Osteoblast (primary cell): Measurements from ENCODE around the gene PALLD. TPM values are rescaled to one million over a fixed set of nuclear protein-coding genes. Genes with fewer than 3 reads are reported as not detected.
A peak's percentile ranks its signal among the peaks of the same experiment; 100 is the strongest.

Experiments
- DNase-seq: peaks from one replicate; pipeline ENCODE4 v3.0.0; 2011; ENCODE audit warnings: low spot score, mixed read lengths; ENCODE audit not compliant: insufficient read length; ENCODE audit errors: missing footprints
- H2AFZ ChIP-seq: 2 replicates; pipeline ENCODE4 v1.6.0; 2011; ENCODE audit warnings: mild to moderate bottlenecking, low read length
- H3K27ac ChIP-seq: 2 replicates; pipeline ENCODE4 v1.5.1; 2011; ENCODE audit warnings: mild to moderate bottlenecking, low read depth, low read length, moderate library complexity
- H3K27me3 ChIP-seq: 2 replicates; pipeline ENCODE4 v1.6.0; 2012; ENCODE audit warnings: mild to moderate bottlenecking, control low read depth, inconsistent platforms, low read length, moderate library complexity; ENCODE audit not compliant: insufficient read depth
- H3K36me3 ChIP-seq: 2 replicates; pipeline ENCODE4 v1.5.1; 2011; ENCODE audit warnings: mild to moderate bottlenecking, low read length, control low read depth, moderate library complexity; ENCODE audit not compliant: insufficient read depth
- H3K4me1 ChIP-seq: 2 replicates; pipeline ENCODE4 v1.5.1; 2011; ENCODE audit warnings: mild to moderate bottlenecking, low read length, control low read depth, moderate library complexity; ENCODE audit not compliant: insufficient read depth
- H3K4me2 ChIP-seq: 2 replicates; pipeline ENCODE4 v1.6.0; 2011; ENCODE audit warnings: mild to moderate bottlenecking, low read length; ENCODE audit not compliant: insufficient read depth
- H3K4me3 ChIP-seq: fragments of 200-600 bp; sonication (generic); 3 replicates; pipeline ENCODE4 v1.5.1; 2012; ENCODE audit warnings: mild to moderate bottlenecking, low read length, inconsistent platforms; ENCODE audit not compliant: insufficient read depth
- H3K79me2 ChIP-seq: 2 replicates; pipeline ENCODE4 v1.6.0; 2012; ENCODE audit warnings: mild to moderate bottlenecking, low read length, control low read depth, inconsistent platforms; ENCODE audit not compliant: insufficient read depth
- H3K9me3 ChIP-seq: 2 replicates; pipeline ENCODE4 v1.5.1; 2011; ENCODE audit warnings: low read depth, low read length, control low read depth
- H4K20me1 ChIP-seq: 2 replicates; pipeline ENCODE4 v1.6.0; 2012; ENCODE audit warnings: mild to moderate bottlenecking, low read length, control low read depth; ENCODE audit not compliant: insufficient read depth
- CTCF ChIP-seq: IDR thresholded peaks from 2 replicates; pipeline ENCODE4 v1.5.1; 2011; ENCODE audit warnings: mild to moderate bottlenecking, low read depth, low read length, moderate library complexity; ENCODE audit errors: extremely low read depth
- total RNA-seq: library from RNA; depleted of rRNA; stranded (reverse); fragments of >200 nt; gene quantifications from 2 replicates; pipeline ENCODE4 v1.2.3, GENCODE V29; 2012

Gene PALLD
- total RNA-seq, 1 donor = 244 TPM

GRCh38 chr4:168659741-168660465 is 163.1 kb downstream of the PALLD start:
- Histone ChIP-seq H3K36me3 (no peaks in the 10 kb centered on the region), H4K20me1 (peaks cover 12% of the 10 kb centered on the region), H2AFZ (no peak overlapping the region), H3K4me1 (peaks cover 49% of the 10 kb centered on the region), H3K27ac (no peak overlapping the region), H3K4me3 (no peak overlapping the region), H3K9me3 (no peaks in the 10 kb centered on the region), H3K27me3 (no peaks in the 10 kb centered on the region), H3K79me2 (peaks cover 84% of the 10 kb centered on the region), H3K4me2 (no peak overlapping the region)
- TF ChIP-seq CTCF = no peak
- DNase-seq = no peak

GRCh38 chr4:168662297-168662984 is 165.6 kb downstream of the PALLD start:
- Histone ChIP-seq H3K4me1 (peaks cover 52% of the 10 kb centered on the region), H3K4me2 (no peak overlapping the region), H3K36me3 (no peaks in the 10 kb centered on the region), H3K27ac (no peak overlapping the region), H3K4me3 (no peak overlapping the region), H2AFZ (no peak overlapping the region), H3K27me3 (no peaks in the 10 kb centered on the region), H3K79me2 (peaks cover 81% of the 10 kb centered on the region), H4K20me1 (peaks cover 4% of the 10 kb centered on the region), H3K9me3 (no peaks in the 10 kb centered on the region)
- no peak for DNase-seq
- TF ChIP-seq CTCF = no peak

- Histone ChIP-seq H3K4me2 (peak overlapping the region; percentile 12), H3K27ac (peak overlapping the region; percentile 10), H3K4me1 (peaks cover 52% of the 10 kb centered on the region), H3K4me3 (no peak overlapping the region), H3K36me3 (peaks cover 9% of the 10 kb centered on the region), H2AFZ (no peak overlapping the region), H4K20me1 (peaks cover 4% of the 10 kb centered on the region), H3K79me2 (peaks cover 72% of the 10 kb centered on the region), H3K9me3 (no peaks in the 10 kb centered on the region), H3K27me3 (no peaks in the 10 kb centered on the region)
- DNase-seq = peak; percentile 86
- TF ChIP-seq CTCF = no peak
Observed at GRCh38 chr4:168664242-168664891, 167.5 kb downstream of the PALLD start.

GRCh38 chr4:168666531-168666930 is 169.7 kb downstream of the PALLD start:
- peak overlapping the region; percentile 25 for H3K4me2 ChIP-seq
- no peaks in the 10 kb centered on the region for H3K27me3 ChIP-seq
- peaks cover 4% of the 10 kb centered on the region for H4K20me1 ChIP-seq
- peaks cover 57% of the 10 kb centered on the region for H3K79me2 ChIP-seq
- H3K4me1 ChIP-seq = peaks cover 52% of the 10 kb centered on the region
- no peaks in the 10 kb centered on the region for H3K9me3 ChIP-seq
- TF ChIP-seq CTCF = no peak
- H3K27ac ChIP-seq = peak overlapping the region; percentile 55
- peaks cover 24% of the 10 kb centered on the region for H3K36me3 ChIP-seq
- DNase-seq = peak; percentile 74
- no peak overlapping the region for H2AFZ ChIP-seq
- no peak overlapping the region for H3K4me3 ChIP-seq
